ENCODE data around the gene MBLAC1. TPM values are rescaled to one million over a fixed set of nuclear protein-coding genes. Genes with fewer than 3 reads are reported as not detected.

The MBLAC1 gene
- total and polyA plus RNA-seq, 2 donors (not counting 1 experiment from before 2014, with no cell fraction given), result 1.6 to 4.5 TPM

DNA sequence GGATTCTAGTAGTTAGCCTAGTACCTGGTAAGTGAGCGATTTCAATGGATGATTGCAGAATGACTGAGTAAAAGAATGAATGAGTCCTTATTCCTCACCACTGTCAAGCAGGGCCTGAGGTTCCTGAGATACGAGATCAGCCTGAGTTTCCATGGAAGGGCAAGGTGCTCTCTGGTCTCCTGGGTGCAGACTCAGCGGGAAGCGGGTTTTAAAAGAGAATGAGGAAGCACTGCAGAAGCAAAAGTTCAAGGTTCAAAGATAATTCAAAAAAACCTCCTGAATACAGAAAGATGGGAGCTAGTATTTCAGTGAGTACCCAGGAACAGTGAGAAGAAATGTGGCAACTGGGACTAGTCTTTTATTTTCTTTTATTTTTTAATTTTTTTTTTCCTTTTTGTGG lies 49.6 kb upstream of the MBLAC1 start:
- Mint-ChIP-seq H3K9me3 (ENCODE audit: insufficient read depth) (peaks cover 3% of the 10 kb centered on the region), H3K4me1 (peaks cover 24% of the 10 kb centered on the region), H3K27ac (no peak overlapping the region), H3K4me3 (no peak overlapping the region), H3K27me3 (no peaks in the 10 kb centered on the region)
- DNase-seq, result no peak
- Histone ChIP-seq H3K4me2 (replicated peaks; ENCODE audit: low read depth, low read length, poor library complexity, severe bottlenecking) (no peak overlapping the region), H3K36me3 (replicated peaks in 1 of 2; ENCODE audit: control extremely low read depth in 1 of 2, control insufficient read depth in 1 of 2, extremely low read depth in 1 of 2, insufficient read depth in 2 of 2, low read length in 1 of 2) (peaks cover 12 to 57% of the 10 kb centered on the region in 2 experiments), H4K20me1 (ENCODE audit: control insufficient read depth, insufficient read depth, low read length, poor library complexity, severe bottlenecking) (peaks cover 29% of the 10 kb centered on the region), H3K9me3 (ENCODE audit: control extremely low read depth in 1 of 3, control insufficient read depth in 2 of 3, insufficient read depth in 1 of 3, low read length in 2 of 3) (peaks cover 0 to 14% (median 3%) of the 10 kb centered on the region in 3 donors), H2AFZ (ENCODE audit: insufficient read depth, low read depth, low read length, poor library complexity, severe bottlenecking) (no peak overlapping the region), H3K4me1 (ENCODE audit: control insufficient read depth in 2 of 2, insufficient read depth in 2 of 2, low read length in 2 of 2) (peaks cover 8 to 13% of the 10 kb centered on the region in 2 donors), H3K79me2 (ENCODE audit: control insufficient read depth, insufficient read depth, low read length) (peaks cover 29% of the 10 kb centered on the region), H3K4me3 (ENCODE audit: control extremely low read depth in 1 of 5, extremely low read depth in 1 of 5, insufficient read depth in 1 of 5, low read depth in 2 of 5, low read length in 4 of 5) (no peak overlapping the region), H3K27me3 (replicated peaks in 1 of 4; ENCODE audit: control extremely low read depth in 1 of 4, control insufficient read depth in 3 of 4, insufficient read depth in 4 of 4, low read length in 3 of 4) (no peaks in the 10 kb centered on the region), H3K27ac (ENCODE audit: low read length in 2 of 2) (no peak overlapping the region), H3K9ac (ENCODE audit: low read length) (no peak overlapping the region)
- no peak for ATAC-seq (ENCODE audit: low read depth)
- intact Hi-C loops (cut with micrococcal nuclease), result no loop called here
- ChIA-PET POLR2A (interaction anchor here (0.6 kb wide), 1 partner anchor 747 kb away, joined by 3 read pairs; no protein-coding TSS in a partner anchor), CTCF (no interaction called here)
- WGBS (ENCODE audit: insufficient coverage), result 100% methylated on average over 2 of the region's 4 CpGs
- no peak for TF ChIP-seq EZH2 (IDR thresholded peaks at IDR 0.05; ENCODE audit: borderline replicate concordance, insufficient read depth, low read depth, low read length, poor library complexity, severe bottlenecking)
- TF ChIP-seq, protein P1, sequence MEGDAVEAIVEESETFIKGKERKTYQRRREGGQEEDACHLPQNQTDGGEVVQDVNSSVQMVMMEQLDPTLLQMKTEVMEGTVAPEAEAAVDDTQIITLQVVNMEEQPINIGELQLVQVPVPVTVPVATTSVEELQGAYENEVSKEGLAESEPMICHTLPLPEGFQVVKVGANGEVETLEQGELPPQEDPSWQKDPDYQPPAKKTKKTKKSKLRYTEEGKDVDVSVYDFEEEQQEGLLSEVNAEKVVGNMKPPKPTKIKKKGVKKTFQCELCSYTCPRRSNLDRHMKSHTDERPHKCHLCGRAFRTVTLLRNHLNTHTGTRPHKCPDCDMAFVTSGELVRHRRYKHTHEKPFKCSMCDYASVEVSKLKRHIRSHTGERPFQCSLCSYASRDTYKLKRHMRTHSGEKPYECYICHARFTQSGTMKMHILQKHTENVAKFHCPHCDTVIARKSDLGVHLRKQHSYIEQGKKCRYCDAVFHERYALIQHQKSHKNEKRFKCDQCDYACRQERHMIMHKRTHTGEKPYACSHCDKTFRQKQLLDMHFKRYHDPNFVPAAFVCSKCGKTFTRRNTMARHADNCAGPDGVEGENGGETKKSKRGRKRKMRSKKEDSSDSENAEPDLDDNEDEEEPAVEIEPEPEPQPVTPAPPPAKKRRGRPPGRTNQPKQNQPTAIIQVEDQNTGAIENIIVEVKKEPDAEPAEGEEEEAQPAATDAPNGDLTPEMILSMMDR (IDR thresholded peaks at IDR 0.05), result no peak

DNA sequence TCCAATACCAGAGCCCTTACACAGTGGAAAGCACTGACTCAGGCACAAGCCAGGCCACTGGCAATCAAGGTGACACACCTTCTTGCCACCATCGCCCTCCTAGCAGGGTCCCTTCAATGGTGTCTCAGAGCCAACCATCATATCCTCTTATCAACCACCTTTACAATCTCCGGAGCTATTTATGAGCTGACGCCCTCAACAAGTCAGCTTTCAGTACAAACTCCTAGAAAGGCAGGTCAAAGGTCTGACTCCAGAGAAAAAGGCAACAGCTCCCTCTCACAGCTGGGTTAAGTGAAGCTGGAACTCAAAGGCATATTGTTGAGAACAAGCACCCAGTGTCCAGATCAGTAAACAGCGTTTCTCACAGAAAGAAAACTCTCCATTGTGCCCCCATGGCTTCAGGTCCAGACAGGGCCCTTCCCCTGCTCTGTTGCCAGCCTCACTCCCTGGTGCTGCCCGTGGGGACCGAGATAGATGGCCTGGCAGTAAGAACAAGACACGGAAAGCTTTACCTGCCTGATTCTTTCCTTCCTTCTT lies 47.7 kb upstream of the MBLAC1 start:
- DNase-seq, result no peak
- Mint-ChIP-seq H3K27me3 (no peaks in the 10 kb centered on the region), H3K27ac (peak overlapping the region; percentile 53), H3K4me1 (peaks cover 32% of the 10 kb centered on the region), H3K4me3 (peak overlapping the region; percentile 61), H3K9me3 (ENCODE audit: insufficient read depth) (no peaks in the 10 kb centered on the region)
- Histone ChIP-seq H3K79me2 (ENCODE audit: control insufficient read depth, insufficient read depth, low read length) (peaks cover 29% of the 10 kb centered on the region), H3K27ac (ENCODE audit: low read length in 2 of 2) (no peak overlapping the region), H3K36me3 (replicated peaks in 1 of 2; ENCODE audit: control extremely low read depth in 1 of 2, control insufficient read depth in 1 of 2, extremely low read depth in 1 of 2, insufficient read depth in 2 of 2, low read length in 1 of 2) (peaks cover 10 to 38% of the 10 kb centered on the region in 2 experiments), H3K4me2 (replicated peaks; ENCODE audit: low read depth, low read length, poor library complexity, severe bottlenecking) (no peak overlapping the region), H3K9ac (ENCODE audit: low read length) (no peak overlapping the region), H4K20me1 (ENCODE audit: control insufficient read depth, insufficient read depth, low read length, poor library complexity, severe bottlenecking) (peaks cover 29% of the 10 kb centered on the region), H3K4me3 (ENCODE audit: control extremely low read depth in 1 of 5, extremely low read depth in 1 of 5, insufficient read depth in 1 of 5, low read depth in 2 of 5, low read length in 4 of 5) (no peak overlapping the region), H3K27me3 (replicated peaks in 1 of 4; ENCODE audit: control extremely low read depth in 1 of 4, control insufficient read depth in 3 of 4, insufficient read depth in 4 of 4, low read length in 3 of 4) (no peaks in the 10 kb centered on the region), H3K9me3 (ENCODE audit: control extremely low read depth in 1 of 3, control insufficient read depth in 2 of 3, insufficient read depth in 1 of 3, low read length in 2 of 3) (no peaks in the 10 kb centered on the region), H3K4me1 (ENCODE audit: control insufficient read depth in 2 of 2, insufficient read depth in 2 of 2, low read length in 2 of 2) (peaks cover 16 to 24% of the 10 kb centered on the region in 2 donors), H2AFZ (ENCODE audit: insufficient read depth, low read depth, low read length, poor library complexity, severe bottlenecking) (no peak overlapping the region)
- intact Hi-C loops (cut with micrococcal nuclease), result no loop called here
- no peak for ATAC-seq (ENCODE audit: low read depth)
- TF ChIP-seq, protein P1 (IDR thresholded peaks at IDR 0.05), result no peak
- TF ChIP-seq EZH2 (IDR thresholded peaks at IDR 0.05; ENCODE audit: borderline replicate concordance, insufficient read depth, low read depth, low read length, poor library complexity, severe bottlenecking), result no peak
- WGBS (ENCODE audit: insufficient coverage), result 98% methylated on average over 5 of the region's 7 CpGs
- ChIA-PET POLR2A (no interaction called here), CTCF (interaction anchor here (0.7 kb wide), 1 partner anchor 775 kb away, joined by 3 read pairs; no protein-coding TSS in a partner anchor)

All from B cell (primary cell).